HG03159 (cell line): ENCODE results near the gene TRUB1.
A peak's percentile ranks its signal among the peaks of the same experiment; 100 is the strongest.
"Not testable (repeated sequence)": the region's sequence is repeated elsewhere in the genome, so short reads cannot be mapped to it uniquely, and the experiment has no call there.

Experiments used
- ATAC-seq: cut with Tn5 transposase; IDR thresholded peaks from one replicate; pipeline ENCODE4 v1.9.1; 2021; ENCODE audit warnings: mild to moderate bottlenecking, moderate library complexity; ENCODE audit not compliant: unreplicated experiment

TRUB1 gene

GRCh38 chr10:114923551-114923950 is 14.4 kb upstream of the TRUB1 start:
- no peak for ATAC-seq

GRCh38 chr10:114925587-114926586 is 12.1 kb upstream of the TRUB1 start:
- peak; percentile 90 for ATAC-seq

- ATAC-seq = no peak
Measured at GRCh38 chr10:114928818-114929217, 9.2 kb upstream of the TRUB1 start.

GRCh38 chr10:114930320-114930719 is 7.7 kb upstream of the TRUB1 start:
- no peak for ATAC-seq

DNA sequence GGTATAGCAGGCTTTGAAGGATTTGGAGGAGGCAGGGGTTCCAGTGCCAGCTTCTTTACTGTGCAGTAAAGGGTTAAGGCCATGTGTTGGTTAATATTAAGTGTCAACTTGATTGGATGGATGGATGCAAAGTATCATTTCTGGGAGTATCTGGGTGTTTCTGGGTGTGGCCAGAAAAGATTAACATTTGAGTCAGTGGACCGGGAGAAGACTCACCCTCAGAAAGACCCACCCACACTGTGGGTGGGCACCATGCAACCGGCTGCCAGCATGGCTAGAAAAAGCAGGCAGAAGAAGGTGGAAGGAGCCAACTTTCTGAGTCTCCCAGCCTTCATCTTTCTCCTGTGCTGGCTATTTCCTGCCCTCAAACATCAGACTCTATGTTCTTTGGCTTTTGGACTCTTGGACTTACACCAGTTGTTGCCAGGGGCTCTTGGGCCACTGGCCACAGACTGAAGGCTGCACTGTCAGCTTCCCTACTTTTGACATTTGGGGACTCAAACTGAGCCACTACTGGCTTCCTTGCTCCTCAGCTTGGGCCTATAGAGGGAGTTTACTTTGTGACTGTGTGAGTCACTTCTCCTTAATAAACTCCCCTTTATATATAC is 6.8 kb upstream of the TRUB1 start:
- no peak for ATAC-seq

GRCh38 chr10:114932225-114932624 is 5.8 kb upstream of the TRUB1 start:
- no peak for ATAC-seq

- ATAC-seq = no peak
Measured at GRCh38 chr10:114932945-114933344, 5.0 kb upstream of the TRUB1 start.

- ATAC-seq = no peak
Measured at GRCh38 chr10:114933588-114933987, 4.4 kb upstream of the TRUB1 start.

DNA sequence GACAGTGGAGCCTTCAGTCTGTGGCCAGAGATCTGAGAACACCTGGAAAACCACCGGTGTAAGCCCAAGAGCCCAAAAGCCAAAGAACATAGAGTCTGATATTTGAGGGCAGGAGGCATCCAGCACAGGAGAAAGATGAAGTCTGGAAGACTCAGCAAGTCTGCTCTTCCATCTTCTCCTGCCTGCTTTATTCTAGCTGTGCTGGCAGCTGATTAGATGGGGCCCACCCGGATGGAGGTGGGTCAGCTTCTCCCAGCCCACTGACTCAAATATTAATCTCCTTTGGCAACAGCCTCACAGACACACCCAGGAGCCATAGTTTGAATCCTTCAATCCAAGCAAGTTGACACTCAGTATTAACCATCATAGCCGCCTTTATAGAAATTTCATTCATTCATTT is 4.0 kb upstream of the TRUB1 start:
- not testable (repeated sequence) for ATAC-seq

- ATAC-seq = no peak
Measured at GRCh38 chr10:114938856-114939193, 830 bp downstream of the TRUB1 start.

GRCh38 chr10:114940735-114941134 is 2.7 kb downstream of the TRUB1 start:
- no peak for ATAC-seq

GRCh38 chr10:114943000-114943399 is 5.0 kb downstream of the TRUB1 start:
- ATAC-seq = no peak

GRCh38 chr10:114953047-114953446 is 15.1 kb downstream of the TRUB1 start:
- peak; percentile 60 for ATAC-seq

DNA sequence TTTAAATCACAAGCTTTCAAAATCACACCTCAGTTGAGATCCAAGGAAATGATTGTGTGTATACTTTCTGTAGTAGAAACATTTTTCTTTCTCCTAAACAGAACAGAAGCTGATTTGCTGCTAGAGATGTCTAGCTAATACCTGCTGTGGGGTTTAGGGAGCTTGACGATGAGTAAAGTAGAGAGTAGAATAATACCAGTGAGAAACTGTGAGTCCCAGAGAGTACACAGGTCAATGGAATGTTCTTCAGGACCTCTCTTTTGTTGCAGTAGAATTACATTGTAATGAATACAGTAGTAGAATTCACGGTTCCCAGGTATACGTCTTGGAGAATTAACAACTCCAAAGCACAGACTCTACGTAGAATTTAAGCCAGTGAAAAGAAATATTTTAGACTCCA is 18.0 kb downstream of the TRUB1 start:
- no peak for ATAC-seq

DNA sequence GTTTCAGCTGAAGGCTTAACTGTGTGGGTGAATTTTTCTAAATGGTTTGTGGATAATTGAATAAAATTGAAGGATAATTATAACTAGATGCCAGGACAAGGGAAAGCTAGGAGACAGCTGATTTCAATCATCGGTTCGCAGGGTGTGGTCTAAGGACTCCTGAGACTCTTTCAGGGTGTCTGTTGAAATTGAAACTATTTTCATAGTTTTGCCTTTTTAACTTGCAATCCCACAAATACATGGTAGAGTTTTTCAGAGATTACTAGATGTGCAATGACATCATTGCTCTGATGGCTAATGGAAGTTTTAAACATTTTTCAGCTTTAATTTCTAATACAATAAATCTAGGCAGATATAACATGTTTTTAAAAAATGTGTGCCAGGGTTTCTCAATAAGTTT is 18.5 kb downstream of the TRUB1 start:
- ATAC-seq = no peak

GRCh38 chr10:114957122-114957521 is 19.1 kb downstream of the TRUB1 start:
- ATAC-seq = no peak

DNA sequence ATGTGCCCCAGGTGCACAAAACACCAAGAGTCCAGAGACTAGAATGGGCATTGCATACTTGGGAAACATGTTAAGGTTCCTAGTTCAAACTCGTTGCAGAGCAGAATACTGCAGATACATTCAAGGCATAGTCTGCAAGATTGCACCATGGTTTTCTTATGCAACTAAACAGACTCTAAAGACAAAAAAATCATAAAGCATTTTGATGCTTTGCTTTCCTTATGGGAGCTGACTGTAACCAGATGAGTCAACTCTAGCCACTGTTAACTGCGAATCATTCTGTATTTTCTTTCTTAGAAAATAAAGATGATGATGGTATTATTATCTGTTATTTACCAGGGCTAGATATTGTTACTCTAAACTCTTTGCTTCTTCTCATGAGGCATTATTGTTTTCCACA is 19.7 kb downstream of the TRUB1 start:
- no peak for ATAC-seq

DNA sequence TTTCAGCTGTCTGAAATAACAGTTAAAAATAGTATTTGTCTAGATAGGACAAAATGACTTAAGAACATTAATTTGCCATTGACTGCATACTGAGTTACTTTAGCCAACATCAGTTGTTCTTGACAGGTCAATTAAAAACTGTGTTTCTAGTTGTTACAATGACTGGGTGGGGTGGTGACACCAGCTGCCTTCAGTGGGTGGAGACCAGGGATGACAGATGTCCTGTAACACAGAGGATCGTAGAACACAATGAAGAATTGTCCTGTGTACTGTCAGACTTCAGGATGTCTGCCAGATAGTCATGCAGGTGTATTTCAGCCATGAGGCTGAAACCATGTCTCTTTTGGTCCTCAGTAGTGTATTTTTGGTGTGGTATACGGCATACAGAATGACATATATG is 24.4 kb downstream of the TRUB1 start:
- ATAC-seq = no peak

DNA sequence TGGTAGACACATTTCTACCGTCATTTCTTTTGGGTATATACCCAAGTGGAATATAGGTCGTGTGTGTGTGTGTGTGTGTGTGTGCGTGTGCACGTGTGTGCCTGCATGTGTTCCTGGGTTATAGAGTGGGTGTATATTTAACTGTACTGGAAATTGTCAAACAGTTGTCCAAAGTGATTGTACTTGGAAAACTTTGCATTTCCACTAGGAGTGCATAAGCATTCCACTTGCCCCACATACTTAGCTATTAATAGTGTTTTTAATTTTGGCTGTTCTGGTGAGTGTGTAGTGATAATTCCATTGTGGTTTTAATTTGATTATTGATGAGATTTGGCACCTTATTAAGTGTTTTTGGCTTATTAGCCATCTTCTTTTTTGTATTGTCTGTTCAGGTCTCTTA is 25.9 kb downstream of the TRUB1 start:
- ATAC-seq = no peak

DNA sequence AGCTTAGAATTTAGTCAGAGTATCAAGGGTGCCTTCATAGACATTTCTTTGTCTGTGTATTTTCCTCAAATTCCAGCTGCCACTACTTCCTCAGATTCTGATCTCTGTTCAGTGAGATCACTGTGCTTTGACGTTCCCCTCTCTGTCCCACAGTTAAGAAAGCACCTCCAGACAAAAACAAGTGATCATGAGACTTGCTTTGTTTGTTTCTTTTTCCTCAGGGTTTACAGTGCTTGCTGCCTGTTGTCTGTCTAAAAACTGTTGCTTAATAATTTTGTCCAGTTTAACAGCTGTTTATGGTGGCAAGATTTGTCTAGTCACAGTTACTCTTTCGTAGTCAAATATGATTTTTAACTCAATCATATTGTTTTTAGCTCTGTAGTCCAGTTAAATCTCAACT is 29.1 kb downstream of the TRUB1 start:
- ATAC-seq = no peak

- no peak for ATAC-seq
Measured at GRCh38 chr10:114970515-114970914, 32.5 kb downstream of the TRUB1 start.

- no peak for ATAC-seq
Measured at GRCh38 chr10:114973306-114973705, 35.3 kb downstream of the TRUB1 start.
